Measurements from ENCODE around the gene PCDH19. TPM values are rescaled to one million over a fixed set of nuclear protein-coding genes. Genes with fewer than 3 reads are reported as not detected.

Gene PCDH19, protein sequence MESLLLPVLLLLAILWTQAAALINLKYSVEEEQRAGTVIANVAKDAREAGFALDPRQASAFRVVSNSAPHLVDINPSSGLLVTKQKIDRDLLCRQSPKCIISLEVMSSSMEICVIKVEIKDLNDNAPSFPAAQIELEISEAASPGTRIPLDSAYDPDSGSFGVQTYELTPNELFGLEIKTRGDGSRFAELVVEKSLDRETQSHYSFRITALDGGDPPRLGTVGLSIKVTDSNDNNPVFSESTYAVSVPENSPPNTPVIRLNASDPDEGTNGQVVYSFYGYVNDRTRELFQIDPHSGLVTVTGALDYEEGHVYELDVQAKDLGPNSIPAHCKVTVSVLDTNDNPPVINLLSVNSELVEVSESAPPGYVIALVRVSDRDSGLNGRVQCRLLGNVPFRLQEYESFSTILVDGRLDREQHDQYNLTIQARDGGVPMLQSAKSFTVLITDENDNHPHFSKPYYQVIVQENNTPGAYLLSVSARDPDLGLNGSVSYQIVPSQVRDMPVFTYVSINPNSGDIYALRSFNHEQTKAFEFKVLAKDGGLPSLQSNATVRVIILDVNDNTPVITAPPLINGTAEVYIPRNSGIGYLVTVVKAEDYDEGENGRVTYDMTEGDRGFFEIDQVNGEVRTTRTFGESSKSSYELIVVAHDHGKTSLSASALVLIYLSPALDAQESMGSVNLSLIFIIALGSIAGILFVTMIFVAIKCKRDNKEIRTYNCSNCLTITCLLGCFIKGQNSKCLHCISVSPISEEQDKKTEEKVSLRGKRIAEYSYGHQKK (N-terminal part only)
- polyA plus RNA-seq, result 8.2 and 8.4 TPM in 2 replicates
- polyA minus RNA-seq, result 16.6 and 23.0 TPM in 2 replicates

DNA sequence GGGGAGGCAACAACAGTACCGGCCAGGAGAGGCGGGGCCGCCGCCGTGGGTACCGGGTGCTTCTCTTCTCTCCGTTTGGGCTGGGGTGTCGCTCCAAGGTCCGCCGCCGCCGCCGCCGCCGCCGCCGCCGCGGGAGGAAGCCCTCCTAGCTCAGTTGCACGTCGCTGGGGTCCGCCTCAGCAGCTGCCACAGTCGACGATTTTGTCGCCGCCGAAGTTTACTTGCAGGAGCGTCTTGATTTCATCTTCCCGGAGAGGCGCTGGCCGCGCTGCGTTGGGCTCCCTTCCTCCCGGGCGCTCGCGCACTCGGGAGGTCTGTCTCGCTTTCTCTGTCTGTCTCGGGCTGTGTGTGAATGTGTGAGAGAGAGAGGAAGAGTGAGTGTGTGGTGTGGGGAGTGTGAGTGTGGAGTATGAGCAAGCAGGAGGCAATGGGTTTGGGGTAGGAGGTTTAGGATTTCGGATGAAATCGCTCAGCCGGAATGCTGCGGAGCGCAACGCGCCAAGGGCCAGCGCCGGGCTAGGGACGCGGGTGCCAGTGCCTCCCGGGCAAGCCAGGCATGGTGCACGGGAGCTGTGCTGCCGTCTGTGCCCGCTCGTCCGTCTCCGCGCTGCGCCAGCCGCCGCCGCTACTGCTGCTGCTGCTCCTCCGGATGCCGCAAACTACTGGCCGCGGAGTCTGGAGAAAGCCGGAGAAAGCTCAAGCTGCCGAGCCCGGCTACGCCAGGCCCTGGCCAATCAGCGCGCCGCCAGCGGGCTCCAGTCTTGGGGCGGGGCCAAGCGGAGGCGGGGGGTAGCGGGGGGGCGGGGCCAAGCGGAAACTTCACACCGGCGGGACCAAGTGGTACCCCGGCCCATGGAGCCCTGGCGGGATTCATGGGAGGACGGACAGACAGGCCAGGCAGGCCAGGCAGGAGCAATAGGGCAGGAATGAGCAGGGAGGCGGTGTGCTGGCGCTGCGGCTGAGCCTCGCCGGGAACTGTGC, at the start of gene PCDH19:
Gene PCDH19 (minus strand): TSS at position 664 of the 981 bp plus-strand sequence. CDS start 1,676 bp downstream, outside the sequence.
- Histone ChIP-seq H3K4me2 (ENCODE audit: low read length) (no peak within 1 kb of the TSS), H3K9me3 (ENCODE audit: low read length) (no peaks in the 10 kb centered on the region), H2AFZ (ENCODE audit: low read depth, low read length) (no peak within 1 kb of the TSS), H3K9ac (ENCODE audit: low read length) (peak within 1 kb of the TSS; percentile 50), H3F3A (ENCODE audit: insufficient read depth, low read length, poor library complexity, severe bottlenecking) (no peaks in the 10 kb centered on the region), H3K27ac (ENCODE audit: low read length) (no peak within 1 kb of the TSS), H4K20me1 (ENCODE audit: insufficient read depth) (no peaks in the 10 kb centered on the region), H3K36me3 (ENCODE audit: insufficient read depth, low read length) (no peaks in the 10 kb centered on the region), H3K27me3 (ENCODE audit: insufficient read depth, low read depth, low read length) (peaks cover 19% of the 10 kb centered on the region), H3K79me2 (replicated peaks; ENCODE audit: insufficient read depth, low read length) (peaks cover 24% of the 10 kb centered on the region), H3K4me3 (ENCODE audit: low read length) (peak within 1 kb of the TSS; percentile 77), H3K9me2 (ENCODE audit: insufficient read depth, low read length) (no peaks in the 10 kb centered on the region)
- TF ChIP-seq, protein P1, sequence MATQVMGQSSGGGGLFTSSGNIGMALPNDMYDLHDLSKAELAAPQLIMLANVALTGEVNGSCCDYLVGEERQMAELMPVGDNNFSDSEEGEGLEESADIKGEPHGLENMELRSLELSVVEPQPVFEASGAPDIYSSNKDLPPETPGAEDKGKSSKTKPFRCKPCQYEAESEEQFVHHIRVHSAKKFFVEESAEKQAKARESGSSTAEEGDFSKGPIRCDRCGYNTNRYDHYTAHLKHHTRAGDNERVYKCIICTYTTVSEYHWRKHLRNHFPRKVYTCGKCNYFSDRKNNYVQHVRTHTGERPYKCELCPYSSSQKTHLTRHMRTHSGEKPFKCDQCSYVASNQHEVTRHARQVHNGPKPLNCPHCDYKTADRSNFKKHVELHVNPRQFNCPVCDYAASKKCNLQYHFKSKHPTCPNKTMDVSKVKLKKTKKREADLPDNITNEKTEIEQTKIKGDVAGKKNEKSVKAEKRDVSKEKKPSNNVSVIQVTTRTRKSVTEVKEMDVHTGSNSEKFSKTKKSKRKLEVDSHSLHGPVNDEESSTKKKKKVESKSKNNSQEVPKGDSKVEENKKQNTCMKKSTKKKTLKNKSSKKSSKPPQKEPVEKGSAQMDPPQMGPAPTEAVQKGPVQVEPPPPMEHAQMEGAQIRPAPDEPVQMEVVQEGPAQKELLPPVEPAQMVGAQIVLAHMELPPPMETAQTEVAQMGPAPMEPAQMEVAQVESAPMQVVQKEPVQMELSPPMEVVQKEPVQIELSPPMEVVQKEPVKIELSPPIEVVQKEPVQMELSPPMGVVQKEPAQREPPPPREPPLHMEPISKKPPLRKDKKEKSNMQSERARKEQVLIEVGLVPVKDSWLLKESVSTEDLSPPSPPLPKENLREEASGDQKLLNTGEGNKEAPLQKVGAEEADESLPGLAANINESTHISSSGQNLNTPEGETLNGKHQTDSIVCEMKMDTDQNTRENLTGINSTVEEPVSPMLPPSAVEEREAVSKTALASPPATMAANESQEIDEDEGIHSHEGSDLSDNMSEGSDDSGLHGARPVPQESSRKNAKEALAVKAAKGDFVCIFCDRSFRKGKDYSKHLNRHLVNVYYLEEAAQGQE (IDR thresholded peaks at IDR 0.05; ENCODE audit: borderline replicate concordance), result peak; percentile 51
- TF ChIP-seq, protein P2, sequence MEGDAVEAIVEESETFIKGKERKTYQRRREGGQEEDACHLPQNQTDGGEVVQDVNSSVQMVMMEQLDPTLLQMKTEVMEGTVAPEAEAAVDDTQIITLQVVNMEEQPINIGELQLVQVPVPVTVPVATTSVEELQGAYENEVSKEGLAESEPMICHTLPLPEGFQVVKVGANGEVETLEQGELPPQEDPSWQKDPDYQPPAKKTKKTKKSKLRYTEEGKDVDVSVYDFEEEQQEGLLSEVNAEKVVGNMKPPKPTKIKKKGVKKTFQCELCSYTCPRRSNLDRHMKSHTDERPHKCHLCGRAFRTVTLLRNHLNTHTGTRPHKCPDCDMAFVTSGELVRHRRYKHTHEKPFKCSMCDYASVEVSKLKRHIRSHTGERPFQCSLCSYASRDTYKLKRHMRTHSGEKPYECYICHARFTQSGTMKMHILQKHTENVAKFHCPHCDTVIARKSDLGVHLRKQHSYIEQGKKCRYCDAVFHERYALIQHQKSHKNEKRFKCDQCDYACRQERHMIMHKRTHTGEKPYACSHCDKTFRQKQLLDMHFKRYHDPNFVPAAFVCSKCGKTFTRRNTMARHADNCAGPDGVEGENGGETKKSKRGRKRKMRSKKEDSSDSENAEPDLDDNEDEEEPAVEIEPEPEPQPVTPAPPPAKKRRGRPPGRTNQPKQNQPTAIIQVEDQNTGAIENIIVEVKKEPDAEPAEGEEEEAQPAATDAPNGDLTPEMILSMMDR (IDR thresholded peaks at IDR 0.05; ENCODE audit: poor library complexity, severe bottlenecking), result no peak
- TF ChIP-seq TAF1 (IDR thresholded peaks at IDR 0.05; ENCODE audit: low read depth), result peak; percentile 41
- TF ChIP-seq SMC3 (conservative IDR thresholded peaks at IDR 0.05; ENCODE audit: poor library complexity), result no peak
- peak; percentile 14 for TF ChIP-seq RAD21 (conservative IDR thresholded peaks at IDR 0.05)
- no peak for TF ChIP-seq MXI1 (conservative IDR thresholded peaks at IDR 0.05; ENCODE audit: poor library complexity, severe bottlenecking)
- no peak for TF ChIP-seq EZH2 (IDR thresholded peaks at IDR 0.05; ENCODE audit: borderline replicate concordance, insufficient read depth, low read length, poor library complexity, severe bottlenecking)
- peak; percentile 38 for TF ChIP-seq POLR2AphosphoS5 (IDR thresholded peaks at IDR 0.05)

Measured in neural cell (in vitro differentiated cells).